22Rv1 (cell line): ENCODE measurements around the gene ALDH1L1.

Source experiments
- ZFX ChIP-seq: fragments of 450-650 bp; IDR thresholded peaks from 2 replicates; pipeline ENCODE4 v1.6.1; 2017; ENCODE audit warnings: antibody characterized with exemption, borderline replicate concordance
- TF ChIP-seq, protein P1 (sequence below): fragments of 450-650 bp; IDR thresholded peaks from 2 replicates; pipeline ENCODE4 v1.5.1; 2017; ENCODE audit warnings: mild to moderate bottlenecking

GRCh38 chr3:126060613-126061145 lies 119.7 kb downstream of the ALDH1L1 start:
- TF ChIP-seq, protein P1, sequence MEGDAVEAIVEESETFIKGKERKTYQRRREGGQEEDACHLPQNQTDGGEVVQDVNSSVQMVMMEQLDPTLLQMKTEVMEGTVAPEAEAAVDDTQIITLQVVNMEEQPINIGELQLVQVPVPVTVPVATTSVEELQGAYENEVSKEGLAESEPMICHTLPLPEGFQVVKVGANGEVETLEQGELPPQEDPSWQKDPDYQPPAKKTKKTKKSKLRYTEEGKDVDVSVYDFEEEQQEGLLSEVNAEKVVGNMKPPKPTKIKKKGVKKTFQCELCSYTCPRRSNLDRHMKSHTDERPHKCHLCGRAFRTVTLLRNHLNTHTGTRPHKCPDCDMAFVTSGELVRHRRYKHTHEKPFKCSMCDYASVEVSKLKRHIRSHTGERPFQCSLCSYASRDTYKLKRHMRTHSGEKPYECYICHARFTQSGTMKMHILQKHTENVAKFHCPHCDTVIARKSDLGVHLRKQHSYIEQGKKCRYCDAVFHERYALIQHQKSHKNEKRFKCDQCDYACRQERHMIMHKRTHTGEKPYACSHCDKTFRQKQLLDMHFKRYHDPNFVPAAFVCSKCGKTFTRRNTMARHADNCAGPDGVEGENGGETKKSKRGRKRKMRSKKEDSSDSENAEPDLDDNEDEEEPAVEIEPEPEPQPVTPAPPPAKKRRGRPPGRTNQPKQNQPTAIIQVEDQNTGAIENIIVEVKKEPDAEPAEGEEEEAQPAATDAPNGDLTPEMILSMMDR, result no peak
- no peak for TF ChIP-seq ZFX
